Measurements from ENCODE around the gene PIGM.

The PIGM gene

DNA sequence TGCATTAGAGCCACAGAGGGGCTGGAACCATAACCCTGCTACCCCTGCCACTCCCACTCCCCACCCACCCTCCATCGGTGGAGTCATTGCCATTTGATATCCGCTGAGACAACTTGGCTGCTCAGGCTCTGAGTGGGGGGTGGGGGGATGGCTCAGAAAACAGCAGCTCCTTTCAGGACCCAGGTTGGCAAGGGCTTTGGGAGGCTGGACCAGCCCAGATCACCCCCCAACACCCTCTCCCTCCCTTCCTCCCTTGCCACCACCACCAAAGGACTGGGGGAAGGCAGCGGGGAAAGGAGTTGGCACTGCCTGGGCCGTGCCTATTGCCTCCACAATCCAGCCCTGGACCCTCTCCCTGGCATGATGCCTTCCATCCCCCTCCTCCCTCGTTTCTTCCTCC lies 36.4 kb upstream of the PIGM start:
- TF ChIP-seq, protein P1, sequence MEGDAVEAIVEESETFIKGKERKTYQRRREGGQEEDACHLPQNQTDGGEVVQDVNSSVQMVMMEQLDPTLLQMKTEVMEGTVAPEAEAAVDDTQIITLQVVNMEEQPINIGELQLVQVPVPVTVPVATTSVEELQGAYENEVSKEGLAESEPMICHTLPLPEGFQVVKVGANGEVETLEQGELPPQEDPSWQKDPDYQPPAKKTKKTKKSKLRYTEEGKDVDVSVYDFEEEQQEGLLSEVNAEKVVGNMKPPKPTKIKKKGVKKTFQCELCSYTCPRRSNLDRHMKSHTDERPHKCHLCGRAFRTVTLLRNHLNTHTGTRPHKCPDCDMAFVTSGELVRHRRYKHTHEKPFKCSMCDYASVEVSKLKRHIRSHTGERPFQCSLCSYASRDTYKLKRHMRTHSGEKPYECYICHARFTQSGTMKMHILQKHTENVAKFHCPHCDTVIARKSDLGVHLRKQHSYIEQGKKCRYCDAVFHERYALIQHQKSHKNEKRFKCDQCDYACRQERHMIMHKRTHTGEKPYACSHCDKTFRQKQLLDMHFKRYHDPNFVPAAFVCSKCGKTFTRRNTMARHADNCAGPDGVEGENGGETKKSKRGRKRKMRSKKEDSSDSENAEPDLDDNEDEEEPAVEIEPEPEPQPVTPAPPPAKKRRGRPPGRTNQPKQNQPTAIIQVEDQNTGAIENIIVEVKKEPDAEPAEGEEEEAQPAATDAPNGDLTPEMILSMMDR (IDR thresholded peaks at IDR 0.05) = no peak
- Histone ChIP-seq H3K4me3 (no peak overlapping the region), H3K27ac (no peak overlapping the region)
- no peak for DNase-seq (ENCODE audit: low spot score)

DNA sequence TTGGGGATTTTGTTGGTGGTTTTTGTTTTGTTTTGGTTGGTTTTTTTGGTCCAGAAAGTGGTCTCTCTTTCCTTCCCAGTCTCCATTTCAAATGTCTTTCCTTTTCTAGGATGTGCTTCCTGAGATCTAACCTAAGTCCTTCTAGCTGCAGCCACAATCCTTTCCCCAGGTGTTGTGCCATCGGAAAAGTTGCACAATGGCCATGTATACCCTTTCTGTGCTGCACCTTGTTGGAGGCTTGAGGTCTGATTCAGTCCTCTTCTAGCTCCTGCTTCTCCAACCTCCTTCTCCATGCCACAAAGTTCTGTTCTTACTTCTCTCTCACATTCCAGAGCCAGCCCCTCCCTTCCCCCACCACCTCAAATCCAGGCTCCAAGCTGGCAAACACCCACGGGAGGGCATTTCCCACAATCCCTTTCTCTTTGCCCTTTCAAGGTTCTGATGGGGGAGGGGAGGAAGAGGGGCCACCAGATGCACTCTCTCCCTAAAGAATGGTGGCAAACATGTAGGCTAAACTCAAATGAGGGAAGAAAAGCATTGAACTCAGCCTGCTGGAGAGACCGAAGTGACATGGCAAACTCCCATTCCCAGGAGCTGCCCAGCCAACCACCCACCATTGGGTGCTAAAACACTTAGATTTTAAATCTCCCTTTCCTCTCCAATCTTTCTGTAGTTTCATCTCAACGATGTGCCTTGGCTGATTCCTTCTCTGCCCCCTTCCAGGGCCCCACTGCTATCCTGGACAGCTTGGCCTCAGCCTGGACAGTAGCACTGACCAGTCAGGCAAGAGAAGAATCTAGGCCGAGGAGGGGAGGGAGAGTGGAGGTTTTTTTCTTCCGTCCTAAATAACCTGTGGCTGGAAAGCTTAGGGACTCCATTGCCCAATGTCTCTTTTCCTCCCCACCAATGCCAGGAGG lies 35.3 kb upstream of the PIGM start:
- DNase-seq (ENCODE audit: low spot score) = no peak
- no peak overlapping the region for H3K4me3 ChIP-seq
- H3K27ac ChIP-seq = no peak overlapping the region
- TF ChIP-seq, protein P1 (IDR thresholded peaks at IDR 0.05) = no peak

DNA sequence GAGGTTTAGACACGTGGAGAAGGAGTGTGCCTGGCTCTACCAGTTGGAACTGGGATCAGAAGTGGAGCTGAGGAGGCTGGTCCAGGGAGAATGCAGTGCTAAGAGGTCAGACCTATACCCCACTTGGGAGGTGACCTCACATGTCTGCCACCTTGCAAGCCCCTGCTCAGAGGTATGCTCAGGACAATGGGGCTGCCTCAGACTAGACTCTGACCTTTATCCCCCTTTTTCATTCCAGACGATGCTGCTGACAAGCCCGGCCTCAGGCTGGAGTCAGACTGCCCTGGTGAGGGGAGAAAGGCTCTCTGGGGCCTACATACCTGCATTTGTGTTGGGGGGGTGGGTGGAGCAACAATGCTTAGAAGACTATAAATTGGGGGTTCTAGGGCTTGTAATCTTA lies 33.0 kb upstream of the PIGM start:
- Histone ChIP-seq H3K4me3 (no peak overlapping the region), H3K27ac (no peak overlapping the region)
- DNase-seq (ENCODE audit: low spot score) = no peak

DNA sequence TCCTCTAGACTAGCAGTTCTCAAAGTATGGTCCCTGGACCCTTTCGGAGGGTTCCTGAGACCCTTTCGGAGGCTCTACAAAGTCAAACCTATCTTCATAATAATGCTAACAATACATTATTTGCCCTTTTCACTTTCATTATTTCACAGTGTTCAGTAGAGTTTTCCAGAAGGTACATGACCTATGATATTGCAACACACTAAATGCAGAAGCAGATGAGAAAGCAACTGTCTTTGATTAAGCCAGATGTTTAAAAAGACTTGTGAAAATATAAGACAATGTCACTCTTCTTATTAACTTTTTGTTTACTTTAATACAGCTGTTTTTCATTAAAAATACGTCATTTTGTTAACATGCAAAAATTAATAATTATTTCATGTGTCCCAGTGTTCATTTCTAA lies 32.4 kb upstream of the PIGM start:
- DNase-seq (ENCODE audit: low spot score) = no peak
- H3K4me3 ChIP-seq = no peak overlapping the region
- no peak overlapping the region for H3K27ac ChIP-seq
- TF ChIP-seq, protein P1 (IDR thresholded peaks at IDR 0.05) = no peak

More for the DNA sequence above, 33.0 kb upstream of the PIGM start:
- TF ChIP-seq, protein P1 (IDR thresholded peaks at IDR 0.05) = no peak

DNA sequence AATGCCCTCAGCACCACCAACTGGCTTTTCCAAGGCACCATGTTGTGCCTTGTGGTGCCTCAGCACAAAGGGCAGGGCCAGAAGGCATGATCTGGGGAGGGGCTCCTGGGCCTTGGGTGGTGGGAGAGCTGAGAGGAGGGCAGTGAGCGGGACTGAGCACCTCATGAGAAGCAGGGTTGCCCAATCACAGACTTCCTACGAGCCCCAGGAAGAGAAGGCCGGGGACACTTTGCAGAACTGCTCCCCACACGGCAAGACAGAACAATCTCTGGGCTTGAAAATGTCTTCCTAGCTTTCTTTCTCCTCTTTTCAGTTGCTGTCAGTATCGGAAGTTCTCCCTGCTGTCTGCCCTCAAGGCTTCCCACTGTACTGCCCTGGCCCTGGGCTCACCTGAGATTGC lies 31.4 kb upstream of the PIGM start:
- no peak overlapping the region for H3K4me3 ChIP-seq
- H3K27ac ChIP-seq = no peak overlapping the region
- DNase-seq (ENCODE audit: low spot score) = no peak
- TF ChIP-seq, protein P1 (IDR thresholded peaks at IDR 0.05) = no peak

DNA sequence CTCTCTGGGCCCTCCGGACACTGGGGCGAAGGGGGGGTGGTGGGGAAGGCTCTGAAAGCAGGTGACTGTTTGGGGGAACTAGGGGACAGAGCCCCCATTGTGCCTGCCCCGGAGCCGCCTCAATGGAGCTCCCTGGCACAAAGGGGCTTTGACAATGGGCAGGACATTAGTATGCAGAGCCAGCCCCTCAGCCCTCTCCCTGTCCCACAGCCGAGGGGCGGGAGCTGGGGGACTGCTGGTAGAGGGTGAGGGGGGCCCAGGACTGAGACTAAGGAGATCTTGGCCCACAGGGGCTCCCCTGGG lies 30.4 kb upstream of the PIGM start:
- H3K27ac ChIP-seq = no peak overlapping the region
- no peak overlapping the region for H3K4me3 ChIP-seq
- DNase-seq (ENCODE audit: low spot score) = peak; percentile 57
- TF ChIP-seq, protein P1 (IDR thresholded peaks at IDR 0.05) = no peak
